GM20431 (cell line): Measurements from ENCODE around the gene CATSPER3.

Source experiments
- in situ Hi-C: fragments of 300-500 bp; cut with MseI, MboI; formaldehyde crosslinking; loops from one replicate; pipeline ENCODE4 v1.15.0; 2020; ENCODE audit warnings: low sequenced_read_pairs; ENCODE audit not compliant: unreplicated experiment

The CATSPER3 gene

DNA sequence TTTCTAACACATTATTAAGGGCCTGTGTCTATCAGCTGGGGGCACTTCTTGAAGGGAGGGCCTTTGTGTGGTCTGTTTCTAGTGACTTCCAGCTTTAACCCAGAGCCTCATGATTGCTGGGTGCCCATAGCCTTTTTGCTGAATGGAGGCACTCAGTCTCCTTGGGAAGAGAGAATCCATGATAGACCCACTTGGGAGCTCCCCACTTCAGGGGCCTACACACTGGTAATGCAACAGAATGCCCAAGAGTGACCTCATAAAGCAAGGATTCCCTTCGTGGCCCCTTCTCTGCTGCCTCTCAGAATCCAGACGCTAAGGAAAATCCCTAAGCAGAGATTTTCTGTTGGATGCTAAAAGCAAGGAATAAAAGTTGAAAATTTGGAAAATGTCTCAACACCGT, at the start of gene CATSPER3:
TSS of gene CATSPER3 (plus strand) at position 301 of the 400 bp plus-strand sequence. CDS start at position 386, 85 bp downstream.
- in situ Hi-C loops = no loop called here

DNA sequence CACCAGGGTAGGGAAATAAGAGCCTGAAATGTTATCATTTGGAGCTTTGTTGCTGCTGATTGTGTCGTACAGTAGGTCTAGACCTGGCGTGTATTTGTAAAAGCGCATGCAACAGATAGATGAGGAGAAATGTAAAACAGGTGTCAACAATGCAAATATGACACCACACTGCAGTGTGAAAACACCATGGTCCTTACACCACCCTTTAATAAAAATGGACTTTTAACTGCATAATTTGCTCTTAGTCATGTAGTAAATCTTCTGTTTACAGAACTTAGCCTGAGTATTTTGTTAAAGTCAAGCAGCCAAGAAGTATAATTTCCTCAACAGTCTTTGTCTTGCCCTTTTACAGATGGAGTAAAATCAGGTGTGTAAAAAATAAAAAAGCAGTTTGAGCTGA, 48.8 kb upstream of the CATSPER3 start:
- in situ Hi-C loops = loop anchor here (25.0 kb wide), 1 partner anchor 268 kb away; no protein-coding TSS in a partner anchor

DNA sequence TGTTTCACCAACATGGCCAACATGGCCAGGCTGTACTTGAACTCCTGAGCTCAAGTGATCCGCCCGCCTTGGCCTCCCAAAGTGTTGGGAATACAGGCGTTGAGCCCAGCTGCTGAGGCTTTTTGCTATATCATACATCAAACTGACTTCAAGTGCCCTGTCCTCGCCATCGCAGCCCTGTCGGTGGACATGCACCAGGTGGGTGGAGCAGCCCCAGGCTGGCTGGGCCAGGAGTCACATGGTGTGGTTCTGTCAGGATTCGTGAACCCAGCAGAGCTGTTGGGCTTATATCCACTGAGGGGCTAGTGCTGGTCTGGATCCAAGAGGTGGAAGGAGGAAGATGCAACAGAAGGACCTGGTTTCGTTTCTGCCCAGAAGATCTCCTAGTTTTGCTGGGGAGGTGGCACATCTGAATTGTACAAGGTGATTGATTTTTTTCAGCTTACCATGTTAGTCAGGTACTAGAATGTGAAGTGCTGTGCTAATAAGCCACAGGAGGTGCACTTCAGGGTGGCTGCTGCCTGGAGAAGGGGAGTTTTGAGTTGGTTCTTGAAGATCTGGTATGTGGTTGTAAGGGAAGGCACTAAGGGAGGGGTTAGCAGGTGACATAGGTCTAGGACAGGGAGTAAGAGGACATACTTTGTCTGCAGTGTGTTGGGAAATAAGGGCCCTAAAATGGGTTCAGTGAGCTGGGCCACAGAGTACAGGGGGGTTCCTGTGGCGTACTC, 46.7 kb upstream of the CATSPER3 start:
- in situ Hi-C loops = loop anchor here (25.0 kb wide), 1 partner anchor 266 kb away; no protein-coding TSS in a partner anchor

DNA sequence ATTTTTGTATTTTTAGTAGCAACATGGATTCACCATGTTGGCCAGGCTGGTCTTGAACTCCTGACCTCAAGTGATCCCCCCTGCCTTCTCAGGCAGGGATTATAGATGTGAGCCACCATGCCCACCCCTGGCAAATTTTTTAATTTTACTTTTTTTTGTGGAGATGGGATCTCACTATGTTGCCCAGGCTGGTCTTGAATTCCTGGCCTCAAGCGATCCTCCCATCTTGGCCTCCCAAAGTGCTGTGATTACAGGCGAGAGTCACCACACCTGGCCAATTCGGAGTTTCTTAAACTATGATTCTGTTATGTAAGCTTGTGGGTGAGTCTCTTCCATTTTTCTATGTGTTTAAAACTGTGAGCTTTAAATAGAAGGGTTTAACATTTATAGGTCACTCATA, 35.2 kb upstream of the CATSPER3 start:
- in situ Hi-C loops = no loop called here

DNA sequence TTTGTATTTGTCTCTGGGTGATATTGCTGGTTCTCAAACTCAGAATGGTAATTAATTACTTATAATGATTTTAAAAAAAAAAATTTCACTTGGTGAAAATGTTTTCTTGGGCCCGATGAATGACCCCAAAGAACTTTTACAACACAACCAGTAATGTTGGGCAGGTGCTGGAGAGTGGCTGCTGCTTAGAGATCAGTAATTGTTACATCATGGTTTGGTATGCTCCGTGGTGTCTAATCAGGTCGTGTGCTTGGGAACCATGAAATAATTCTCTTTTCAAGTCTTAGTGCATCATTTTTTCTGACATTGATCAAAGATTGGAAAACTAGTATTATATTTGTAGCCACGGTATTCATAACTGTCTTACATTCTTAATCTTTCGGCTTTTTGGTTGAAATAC, 33.5 kb upstream of the CATSPER3 start:
- in situ Hi-C loops = no loop called here

DNA sequence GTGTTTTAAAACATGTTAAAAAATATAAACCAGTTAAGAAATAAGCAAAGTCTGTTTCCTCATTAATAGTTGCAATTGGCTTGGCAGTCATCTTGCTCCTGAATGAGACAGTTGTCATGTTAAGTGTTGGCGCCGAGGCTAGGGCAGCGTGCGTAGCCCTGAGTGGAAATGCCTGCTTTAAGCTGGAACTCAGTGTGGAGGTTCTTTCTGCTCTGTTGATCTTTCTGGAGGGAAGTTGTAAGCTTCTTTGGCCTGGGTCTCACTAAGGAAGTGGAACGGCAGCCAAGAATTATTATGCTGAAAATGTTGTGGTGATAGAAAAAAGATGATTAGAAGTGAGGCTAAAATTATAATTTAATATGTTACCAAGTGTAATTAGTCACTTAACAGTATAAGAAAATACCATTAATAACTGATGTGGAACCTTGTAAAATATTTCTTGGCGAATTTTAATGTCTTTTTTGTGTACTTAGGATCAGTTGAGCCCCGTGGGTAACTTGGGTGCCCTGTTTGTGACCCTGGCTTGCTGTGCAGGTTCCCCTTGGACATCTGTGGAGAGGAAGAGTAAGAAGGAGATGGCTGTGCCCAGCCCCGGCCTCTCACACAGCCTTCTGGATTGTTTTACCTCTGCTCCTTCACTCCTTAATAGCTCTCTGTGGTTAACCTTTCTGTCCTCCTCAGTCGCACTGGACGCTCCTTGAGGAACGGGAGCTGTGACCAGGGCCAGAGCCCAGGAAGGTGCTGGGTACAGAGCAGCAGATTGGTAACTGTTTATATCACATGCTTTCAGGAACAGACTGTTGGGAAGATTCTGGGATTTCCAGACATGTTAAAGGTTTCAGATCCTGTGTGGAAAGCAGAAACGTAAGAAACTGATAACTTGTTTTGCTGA, 31.8 kb upstream of the CATSPER3 start:
- in situ Hi-C loops = no loop called here

DNA sequence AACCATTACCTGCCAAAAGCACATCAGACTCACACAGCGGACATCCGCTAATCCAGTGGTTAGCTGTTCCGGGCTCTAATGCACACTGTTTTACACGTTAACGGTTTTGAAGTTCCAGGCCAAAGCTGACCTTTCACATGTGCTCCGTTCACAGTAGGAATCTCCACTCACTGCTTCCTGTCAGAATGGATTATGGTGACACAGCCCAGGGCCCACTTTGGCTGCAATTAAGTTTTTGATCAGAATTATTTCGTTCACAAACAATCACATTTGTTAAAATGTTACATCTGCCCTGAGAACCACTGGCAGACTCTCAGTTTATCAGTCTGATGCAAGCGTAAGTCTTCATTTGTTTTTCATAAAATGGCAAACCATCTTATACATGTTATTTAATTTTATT, 30.2 kb upstream of the CATSPER3 start:
- in situ Hi-C loops = no loop called here

DNA sequence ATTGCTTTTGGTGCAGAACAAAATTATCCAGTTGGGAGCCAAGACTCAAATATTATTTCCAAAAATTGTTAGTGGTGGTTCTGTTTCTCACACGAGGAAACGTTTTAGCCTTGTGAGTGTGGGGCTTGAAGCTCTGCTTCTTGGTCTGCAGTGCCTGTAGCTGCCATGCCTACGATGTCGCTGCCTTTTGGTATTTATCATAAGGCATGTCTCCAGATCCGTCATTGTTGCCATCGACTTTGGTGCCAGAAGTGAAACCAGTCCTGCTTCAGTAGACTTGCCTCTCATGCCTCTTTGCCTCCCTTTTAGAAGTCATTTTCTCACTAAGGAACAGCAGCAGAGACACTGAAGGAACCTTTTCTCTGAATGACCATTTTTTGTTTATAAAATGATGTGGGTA, 29.7 kb upstream of the CATSPER3 start:
- in situ Hi-C loops = no loop called here

DNA sequence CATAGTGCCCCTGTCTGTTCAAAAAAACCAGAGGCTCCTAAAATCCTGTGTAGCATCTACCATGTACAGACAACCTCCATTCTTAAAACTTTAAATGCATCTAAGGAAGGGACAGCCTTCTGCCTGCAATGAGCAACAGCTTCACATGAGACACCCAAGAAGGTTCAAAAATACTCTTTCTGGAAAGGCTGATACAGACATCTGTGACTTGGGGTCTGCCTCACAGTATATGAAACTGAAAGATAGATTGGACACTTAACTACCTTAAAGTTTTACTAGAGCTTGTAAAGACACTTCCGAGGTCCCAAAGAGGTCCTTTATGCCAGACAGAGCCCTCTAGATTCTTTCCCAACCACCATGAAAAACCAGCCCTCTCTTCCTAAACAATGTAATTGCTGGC, 28.2 kb upstream of the CATSPER3 start:
- in situ Hi-C loops = no loop called here

DNA sequence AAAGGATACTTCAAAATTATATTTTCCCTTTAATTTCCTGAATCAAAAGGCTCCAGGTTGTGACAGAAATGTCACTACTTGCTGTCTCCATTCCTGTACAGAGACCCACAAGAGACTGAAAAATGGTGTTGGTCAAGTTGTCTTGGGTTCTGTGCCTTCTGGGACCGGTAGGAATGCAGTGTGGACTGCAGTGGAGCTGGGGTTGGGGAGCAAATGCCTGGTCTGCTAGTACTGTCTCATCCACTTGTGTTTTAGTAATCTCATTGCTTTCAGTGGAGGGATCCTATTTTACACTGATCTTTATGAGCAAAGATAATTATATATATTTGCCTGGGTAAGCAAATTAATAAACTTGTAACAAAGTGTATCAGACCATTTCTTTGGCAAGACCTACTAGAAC, 24.2 kb upstream of the CATSPER3 start:
- in situ Hi-C loops = no loop called here

DNA sequence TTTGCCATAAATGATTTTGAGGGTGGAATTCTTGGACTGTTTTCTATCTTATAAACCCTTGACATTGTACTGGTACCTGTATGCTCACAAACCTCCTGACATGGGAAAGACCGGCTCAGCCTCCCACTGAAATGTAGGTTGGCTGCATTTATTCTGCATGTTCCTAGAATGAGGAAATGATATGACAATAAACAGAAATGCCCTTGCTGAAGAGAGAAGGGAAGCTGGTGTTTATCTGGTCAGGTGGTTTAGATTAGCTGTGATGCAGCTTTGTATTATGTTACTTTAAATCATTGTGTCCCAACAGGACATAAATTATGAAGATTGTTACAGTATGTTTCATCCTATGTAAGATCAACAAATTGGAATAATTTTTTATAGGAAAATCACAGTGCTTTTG, 23.1 kb upstream of the CATSPER3 start:
- in situ Hi-C loops = no loop called here

DNA sequence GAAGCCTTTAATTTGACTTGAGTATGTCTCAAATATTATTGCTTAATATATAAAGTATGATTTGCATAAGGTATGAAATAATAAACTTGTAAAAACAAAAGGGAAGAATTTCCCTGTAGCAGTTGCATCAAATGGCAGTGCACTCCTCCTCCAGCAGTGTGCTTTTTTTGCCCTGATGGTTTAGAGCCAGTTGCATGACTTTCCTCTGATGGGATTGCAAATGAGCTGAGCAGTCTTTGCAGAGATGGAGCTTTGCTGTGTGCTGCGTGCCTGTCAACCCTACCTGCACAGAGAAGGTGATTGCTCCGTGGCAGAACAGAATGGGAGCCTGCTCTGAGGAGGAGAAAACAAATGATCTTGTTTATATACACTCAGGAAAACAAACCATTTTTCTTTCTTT, 22.7 kb upstream of the CATSPER3 start:
- in situ Hi-C loops = no loop called here

DNA sequence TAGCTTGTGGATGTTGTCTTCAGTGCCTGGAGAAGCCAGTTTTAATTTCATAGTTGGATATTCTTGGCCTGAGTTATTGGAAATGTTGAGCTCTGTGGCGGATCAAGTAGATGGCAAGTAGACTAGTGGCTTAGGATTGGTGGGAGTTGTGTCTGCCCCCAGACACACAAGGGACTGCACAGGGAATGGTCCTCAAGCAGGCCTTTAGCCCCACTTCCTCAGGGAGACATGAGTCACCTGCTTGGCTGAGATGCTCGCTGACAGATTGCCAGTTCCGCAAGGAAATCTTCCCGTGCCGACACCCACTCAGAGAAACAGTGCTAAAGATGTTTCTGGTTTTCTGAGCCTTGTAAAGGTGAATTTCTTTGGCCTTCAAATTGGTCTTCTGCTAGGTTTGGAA, 18.8 kb upstream of the CATSPER3 start:
- in situ Hi-C loops = no loop called here

DNA sequence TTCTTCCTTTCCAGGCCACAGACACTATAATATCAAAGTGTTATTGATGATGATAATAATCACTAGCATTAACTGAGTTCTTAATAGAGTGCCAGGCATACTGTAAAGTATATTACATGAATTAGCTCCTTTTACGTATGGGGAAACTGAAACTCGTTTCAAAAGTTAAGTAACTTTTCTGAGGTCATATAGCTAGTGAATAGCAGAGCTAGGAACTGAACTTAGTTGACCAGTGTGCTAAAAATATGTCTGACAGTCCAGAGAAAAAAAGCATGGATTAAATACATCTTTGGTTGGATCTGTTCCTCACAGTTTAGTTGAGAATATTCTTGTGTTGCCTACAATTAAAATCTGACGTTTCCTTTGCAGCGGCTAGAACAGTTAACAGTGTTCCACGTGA, 18.4 kb upstream of the CATSPER3 start:
- in situ Hi-C loops = no loop called here

DNA sequence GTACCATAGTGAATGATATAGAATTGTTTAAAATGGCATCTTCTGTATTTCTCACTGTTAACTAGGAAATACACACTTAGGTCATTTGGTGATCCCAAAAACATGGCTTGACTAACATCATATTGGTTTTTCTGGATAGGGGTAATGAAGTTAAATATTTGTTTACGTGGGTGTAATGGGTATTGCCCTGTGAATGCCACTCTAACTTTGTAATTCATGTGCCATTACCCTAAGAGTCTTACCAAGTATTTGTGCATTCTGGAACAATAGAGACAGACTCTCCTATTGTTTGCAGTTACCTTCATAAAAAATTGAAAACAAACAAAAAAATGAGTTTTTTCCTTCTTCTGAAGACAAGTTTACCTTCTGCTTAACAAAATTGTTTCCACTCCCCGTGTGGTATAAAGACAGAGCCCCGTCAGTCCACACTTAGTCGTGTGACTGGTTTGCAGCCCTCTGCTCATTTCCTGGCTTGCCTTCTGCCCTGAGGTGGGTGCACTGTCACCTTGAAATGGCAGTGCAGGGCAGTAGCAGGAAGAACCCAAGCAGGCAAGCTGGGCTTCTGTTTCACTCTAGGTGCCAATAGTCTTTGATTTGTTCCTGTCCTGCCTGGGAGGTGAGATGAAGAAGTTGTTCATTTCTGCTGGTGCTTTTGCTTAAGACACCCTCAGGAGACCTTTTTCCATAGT, 9.6 kb upstream of the CATSPER3 start:
- in situ Hi-C loops = no loop called here

DNA sequence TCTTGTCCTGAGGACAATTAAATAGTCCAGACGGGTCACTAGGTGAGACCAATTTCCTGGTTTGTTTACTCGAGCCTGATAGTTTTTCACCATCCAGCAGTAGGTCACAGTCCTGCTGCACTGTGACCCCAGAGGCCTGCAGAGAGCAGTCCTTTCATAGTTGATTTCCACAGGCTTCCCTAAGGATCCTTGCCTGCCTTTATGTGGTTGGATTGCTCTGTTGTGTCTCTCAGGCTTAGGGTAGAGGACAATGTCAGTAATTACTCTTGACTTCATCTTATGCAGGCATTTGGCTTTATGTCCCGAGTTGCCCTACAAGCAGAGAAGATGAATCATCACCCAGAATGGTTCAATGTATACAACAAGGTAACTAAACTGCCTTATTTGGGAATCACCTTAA, 9.0 kb upstream of the CATSPER3 start:
- in situ Hi-C loops = no loop called here

DNA sequence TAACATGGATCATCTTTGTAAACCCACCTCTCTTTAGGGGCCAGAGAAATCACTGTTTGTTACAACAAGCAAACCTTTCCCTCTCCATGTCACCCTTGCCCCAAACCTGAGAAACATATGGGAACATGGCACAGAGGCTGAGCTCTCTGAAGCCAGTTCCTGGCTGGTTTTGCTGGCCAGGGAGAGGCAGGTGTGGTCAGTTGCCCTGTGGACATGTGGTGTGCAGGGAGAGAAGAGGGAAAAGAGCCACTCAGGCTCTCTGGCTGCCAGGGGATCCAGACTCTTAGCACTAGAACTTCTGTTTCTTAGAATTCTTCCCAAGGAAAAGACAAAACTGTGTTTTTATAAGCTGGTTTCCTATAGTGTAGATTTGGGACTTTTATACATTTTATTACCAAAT, 4.6 kb upstream of the CATSPER3 start:
- in situ Hi-C loops = no loop called here

DNA sequence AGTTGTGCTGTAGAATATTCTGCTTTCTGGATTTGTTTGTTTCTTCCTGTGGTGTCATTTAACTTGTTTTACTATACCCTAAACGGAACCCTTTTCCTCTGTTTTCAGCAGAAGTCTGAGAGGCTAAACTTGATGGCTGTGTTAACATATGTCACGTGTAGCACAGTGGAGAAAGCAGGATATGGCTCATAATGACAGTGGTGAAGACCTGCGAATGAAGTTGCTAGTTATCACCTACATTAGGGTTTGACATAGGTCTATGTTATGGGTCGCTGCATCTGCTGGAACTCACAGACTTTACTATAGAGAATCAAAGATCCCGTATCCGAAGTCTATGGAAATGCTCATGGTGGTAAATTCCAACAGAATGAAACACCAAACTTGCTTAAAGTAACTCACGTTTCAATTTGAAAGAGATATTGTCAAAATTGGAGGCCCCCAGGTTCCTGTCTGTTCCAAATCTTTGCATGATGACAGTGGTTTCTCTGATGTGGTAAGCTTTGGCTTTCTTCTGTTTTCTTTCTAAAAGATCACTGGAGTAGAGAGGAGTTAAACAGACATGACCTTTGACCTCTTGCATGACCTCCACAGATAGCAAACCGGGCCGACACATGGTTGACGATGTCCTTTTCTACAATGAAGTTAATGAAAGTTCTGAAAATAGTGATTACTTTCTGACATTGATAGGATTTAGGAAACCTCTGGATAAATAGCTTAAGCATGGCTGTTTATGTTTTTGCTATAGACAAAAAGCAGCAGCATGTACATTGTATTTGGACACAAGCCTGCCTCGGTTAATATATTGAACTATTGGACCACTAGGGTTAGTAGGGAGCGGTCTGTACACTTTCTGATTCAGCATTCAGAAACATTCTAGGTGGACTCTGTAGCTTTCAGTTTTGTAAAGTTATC, 3.1 kb upstream of the CATSPER3 start:
- in situ Hi-C loops = no loop called here

DNA sequence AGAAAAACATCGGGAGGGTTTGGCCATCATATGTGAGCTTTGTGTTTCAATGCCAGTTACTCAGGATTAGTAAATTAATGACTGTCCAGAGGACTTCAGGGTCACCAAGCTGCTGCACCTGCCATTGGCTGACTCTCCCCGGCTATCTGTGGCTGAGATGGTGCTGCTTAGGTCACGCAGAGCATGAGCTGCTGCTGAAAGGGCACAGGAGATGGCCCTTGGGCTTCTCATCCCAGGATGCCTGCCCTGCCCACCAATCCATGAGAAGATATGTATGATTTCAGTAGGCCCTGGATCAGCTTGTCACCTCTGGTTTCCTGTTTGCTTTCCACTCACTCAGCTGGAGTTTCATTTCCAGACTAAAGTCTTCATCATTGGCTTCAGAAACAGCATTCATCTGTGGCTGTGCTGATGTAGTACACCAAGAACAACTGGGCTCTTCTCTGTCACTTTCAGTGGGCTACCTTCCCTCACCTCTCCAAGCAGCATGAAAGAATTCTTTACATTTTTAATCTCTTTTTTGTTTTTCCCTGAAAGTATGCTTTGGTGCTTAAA, 2.4 kb upstream of the CATSPER3 start:
- in situ Hi-C loops = no loop called here
